Measurements from ENCODE around the gene PBLD. TPM values are rescaled to one million over a fixed set of nuclear protein-coding genes. Genes with fewer than 3 reads are reported as not detected.
"Not testable (repeated sequence)": the region's sequence is repeated elsewhere in the genome, so short reads cannot be mapped to it uniquely, and the experiment has no call there.

The PBLD gene
- total RNA-seq, 1 donor from 2014 or later = 3.4 TPM

DNA sequence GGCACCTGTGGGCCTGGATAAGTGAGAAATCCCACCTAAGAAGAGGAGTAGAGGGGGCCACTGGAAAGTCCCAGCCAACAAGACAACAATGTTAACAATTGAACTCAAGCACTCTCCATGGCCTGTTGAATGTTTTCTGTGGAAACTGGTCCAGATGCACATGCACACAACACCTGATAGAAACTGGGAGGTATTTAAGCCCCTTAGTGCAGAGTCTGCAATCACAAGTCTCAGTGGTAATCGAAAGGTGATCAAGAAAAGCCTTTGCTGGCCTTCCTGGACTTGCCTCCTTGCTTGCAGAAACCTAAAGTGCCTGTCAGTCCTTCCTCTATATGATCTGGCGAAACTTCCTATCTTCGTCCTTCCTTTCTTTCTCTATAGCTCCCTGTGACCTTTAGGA is 31.4 kb downstream of the PBLD start:
- intact Hi-C loops (cut with DNase I) = loop anchor here (5.0 kb wide), 1 partner anchor 89 kb away; no protein-coding TSS in a partner anchor
- DNase-seq = no peak
- no peak for ATAC-seq (ENCODE audit: poor library complexity)

- intact Hi-C loops (cut with DNase I) = no loop called here
- DNase-seq = no peak
- no peak for ATAC-seq (ENCODE audit: poor library complexity)
Measured at GRCh38 chr10:68296843-68297663, 35.7 kb downstream of the PBLD start.

DNA sequence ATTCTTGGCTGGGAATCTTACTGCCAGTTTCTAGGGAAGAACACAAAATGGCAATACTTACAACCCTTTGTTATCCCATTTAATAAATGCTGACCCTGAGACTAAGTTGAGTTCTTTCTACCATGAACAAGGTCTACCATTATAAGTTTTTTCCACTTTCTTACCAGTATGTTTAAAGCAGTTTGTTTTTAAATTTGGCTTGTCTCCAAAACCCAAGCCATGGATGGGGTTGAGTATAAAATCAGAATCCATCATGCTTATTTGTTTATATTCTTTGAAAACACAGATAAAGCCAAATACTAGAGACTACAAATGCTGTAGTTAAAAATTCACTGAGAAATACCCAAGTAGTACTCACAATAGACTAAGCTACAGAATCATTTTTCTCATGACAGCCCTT is 42.0 kb downstream of the PBLD start:
- intact Hi-C loops (cut with DNase I) = no loop called here
- no peak for ATAC-seq (ENCODE audit: poor library complexity)
- no peak for DNase-seq

DNA sequence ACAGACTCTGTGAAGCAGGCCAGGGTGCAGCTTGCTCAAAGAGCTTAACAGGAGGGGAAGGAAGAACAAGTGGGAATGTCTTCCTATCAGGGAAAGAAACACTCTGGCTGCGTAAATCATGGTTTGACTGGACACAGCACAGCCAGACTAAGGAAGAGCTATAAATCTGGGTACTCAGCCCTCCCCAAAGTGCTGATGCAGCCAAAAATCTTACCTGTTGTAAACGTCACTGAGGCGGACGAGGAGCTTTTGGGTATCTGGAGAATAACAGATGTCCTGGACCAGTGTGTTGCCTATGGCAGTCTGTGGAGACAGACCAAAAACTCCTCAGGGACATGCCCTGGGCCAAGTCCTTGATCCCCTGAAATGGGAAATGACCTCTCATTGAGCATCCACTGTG is 44.0 kb downstream of the PBLD start:
- ATAC-seq (ENCODE audit: poor library complexity) (no peak), DNase-seq (no peak)
- intact Hi-C loops (cut with DNase I) = no loop called here

DNA sequence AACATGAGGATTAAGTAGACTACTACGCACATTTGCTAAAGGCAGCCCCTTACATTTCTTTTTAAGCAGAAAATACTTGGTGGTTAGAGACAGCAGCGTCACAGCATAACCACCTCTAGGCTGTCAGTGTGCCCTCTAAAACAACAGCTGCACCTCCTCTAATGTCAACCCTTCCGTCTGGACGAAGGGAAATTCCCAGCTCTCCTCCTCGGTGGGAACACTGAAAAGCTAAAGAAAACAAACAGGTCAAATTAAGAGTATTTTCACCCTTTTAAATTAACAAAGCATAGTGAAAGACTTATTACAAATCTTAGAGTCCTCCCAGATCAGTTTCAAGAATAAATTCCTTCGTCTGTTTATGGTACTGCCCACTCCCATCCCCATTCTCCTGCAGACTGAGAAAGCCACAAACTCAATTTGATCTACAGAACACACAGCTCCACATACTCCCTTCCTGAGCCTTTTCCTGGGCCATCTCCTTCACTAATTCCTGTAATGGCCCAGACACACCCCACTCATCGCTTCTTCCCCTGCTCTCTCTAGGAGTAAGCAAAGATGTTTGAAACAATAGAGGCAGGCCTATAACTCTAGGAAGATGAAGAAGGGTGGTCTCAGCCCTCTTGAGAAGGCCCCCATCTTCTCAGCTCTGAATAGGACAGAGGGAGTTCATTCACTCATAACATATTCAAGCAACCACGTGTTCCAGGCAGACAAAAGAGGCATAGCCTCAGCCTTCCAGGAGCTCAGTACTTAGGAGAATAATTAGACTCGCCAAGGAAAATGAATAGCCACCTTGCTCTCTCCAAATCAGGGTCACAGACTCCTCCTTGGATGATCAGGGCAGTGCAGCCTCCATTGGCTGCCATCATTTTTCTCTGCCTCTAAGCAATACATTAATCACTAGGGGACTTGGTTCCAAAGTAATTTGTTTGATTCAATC is 48.4 kb downstream of the PBLD start:
- intact Hi-C loops (cut with DNase I) = no loop called here
- no peak for ATAC-seq (ENCODE audit: poor library complexity)

DNA sequence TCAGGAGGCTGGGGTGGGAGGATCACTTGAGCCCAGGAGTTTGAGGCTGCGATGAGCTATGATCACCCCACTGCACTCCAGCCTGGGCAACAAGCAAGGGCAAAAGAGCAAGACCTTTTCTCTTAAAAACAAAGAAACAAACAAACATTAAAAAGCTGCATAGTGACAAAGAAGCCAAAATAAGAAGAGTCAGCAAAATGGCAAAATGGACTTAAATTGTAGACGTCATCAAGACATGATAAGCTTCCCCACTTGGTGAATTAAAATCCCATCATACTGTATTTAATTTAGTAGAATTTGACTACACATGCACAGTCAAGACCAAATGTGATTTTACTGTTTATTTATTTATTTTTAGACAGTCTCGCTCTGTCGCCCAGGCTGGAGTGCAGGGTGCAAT is 52.0 kb downstream of the PBLD start:
- DNase-seq = no peak
- intact Hi-C loops (cut with DNase I) = no loop called here
- no peak for ATAC-seq (ENCODE audit: poor library complexity)

More for the DNA sequence above, 48.4 kb downstream of the PBLD start:
- DNase-seq = no peak

DNA sequence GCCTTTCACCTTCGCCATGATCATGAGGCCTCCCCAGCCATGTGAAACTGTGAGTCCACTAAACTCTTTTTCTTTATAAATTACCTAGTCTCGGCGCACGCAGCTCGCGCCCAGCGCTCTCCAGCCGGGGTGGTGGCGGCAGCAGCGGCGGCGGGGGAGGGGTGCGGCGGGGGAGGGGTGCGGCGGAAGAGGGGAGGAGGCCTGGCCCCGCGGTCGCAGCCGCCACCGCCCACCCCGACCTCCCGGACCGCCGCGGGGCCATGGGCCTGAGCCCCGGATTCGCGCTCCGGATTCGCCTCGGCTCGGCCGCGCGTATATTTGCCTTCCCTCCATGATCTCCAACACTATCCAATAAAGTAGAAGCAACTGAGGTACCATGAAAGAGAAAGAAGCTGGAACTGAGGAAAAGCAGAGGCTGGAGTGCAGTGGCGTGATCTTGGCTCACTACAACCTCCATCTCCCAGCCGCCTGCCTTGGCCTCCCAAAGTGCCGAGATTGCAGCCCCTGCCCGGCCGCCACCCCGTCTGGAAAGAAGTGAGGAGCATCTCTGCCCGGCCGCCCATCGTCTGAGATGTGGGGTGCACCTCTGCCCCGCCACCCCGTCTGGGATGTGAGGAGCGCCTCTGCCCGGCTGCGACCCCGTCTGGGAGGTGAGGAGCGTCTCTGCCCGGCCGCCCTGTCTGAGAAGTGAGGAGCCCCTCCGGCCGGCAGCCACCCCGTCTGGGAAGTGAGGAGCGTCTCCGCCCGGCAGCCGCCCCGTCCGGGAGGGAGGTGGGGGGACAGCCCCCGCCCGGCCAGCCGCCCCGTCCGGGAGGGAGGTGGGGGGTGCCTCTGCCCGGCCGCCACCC is 53.6 kb downstream of the PBLD start:
- DNase-seq; ATAC-seq (ENCODE audit: poor library complexity); intact Hi-C loops (cut with DNase I): not testable (repeated sequence)

DNA sequence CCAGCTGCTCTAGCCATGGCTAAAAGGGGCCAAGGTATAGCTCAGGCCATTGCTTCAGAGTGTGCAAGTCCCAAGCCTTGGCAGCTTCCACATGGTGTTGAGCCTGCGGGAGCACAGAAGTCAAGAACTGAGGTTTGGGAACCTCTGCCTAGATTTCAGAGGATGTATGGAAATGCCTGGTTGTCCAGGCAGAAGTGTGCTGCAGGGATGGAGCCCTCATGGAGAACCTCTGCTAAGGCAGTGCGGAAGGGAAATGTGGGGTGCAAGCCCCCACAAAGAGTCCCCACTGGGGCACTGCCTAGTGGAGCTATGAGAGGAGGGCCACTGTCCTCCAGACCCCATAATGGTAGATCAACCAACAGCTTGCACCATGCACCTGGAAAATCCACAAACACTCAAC is 54.9 kb downstream of the PBLD start:
- ATAC-seq (ENCODE audit: poor library complexity); intact Hi-C loops (cut with DNase I); DNase-seq: not testable (repeated sequence)

DNA sequence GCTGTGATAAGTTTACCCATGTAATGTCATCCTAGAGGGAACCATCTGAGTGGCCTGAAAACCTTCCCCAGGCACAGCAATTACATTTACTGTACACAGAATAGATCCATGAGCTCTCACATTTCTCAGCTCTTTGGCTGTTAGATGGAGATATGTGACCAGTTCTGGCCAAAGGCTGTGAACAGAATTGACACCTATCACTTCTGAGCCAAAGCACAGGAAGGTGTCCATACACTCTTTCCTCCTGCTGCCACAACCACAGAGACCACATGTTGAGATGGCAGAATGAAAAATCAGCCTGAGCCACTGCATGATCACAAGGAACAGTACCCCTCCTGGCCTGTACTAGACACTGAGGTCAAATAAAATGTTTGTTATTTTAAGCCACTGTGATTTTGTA is 56.5 kb downstream of the PBLD start:
- DNase-seq (no peak), ATAC-seq (ENCODE audit: poor library complexity) (no peak)
- intact Hi-C loops (cut with DNase I) = no loop called here

- ATAC-seq (ENCODE audit: poor library complexity) = no peak
- intact Hi-C loops (cut with DNase I) = no loop called here
- no peak for DNase-seq
Measured at GRCh38 chr10:68275600-68276126, 57.1 kb downstream of the PBLD start.

DNA sequence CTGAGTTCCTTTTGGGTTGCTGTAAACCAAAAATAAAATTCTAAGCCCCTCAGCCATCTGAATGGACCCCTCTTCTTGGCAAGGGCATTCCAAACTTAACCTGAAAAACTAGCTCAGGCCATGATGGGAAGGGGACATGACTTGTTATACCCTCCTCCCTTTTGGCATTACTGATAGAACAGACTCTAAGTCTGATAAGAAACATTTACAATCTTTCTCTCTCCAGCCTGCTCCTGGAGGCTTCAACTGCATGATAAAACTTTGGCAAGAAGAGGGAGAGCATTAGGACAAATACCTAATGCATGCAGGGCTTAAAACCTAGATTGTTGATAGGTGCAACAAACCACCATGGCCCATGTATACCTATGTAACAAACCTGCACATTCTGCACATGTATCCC is 59.9 kb downstream of the PBLD start:
- DNase-seq = no peak
- intact Hi-C loops (cut with DNase I) = no loop called here
- no peak for ATAC-seq (ENCODE audit: poor library complexity)

DNA sequence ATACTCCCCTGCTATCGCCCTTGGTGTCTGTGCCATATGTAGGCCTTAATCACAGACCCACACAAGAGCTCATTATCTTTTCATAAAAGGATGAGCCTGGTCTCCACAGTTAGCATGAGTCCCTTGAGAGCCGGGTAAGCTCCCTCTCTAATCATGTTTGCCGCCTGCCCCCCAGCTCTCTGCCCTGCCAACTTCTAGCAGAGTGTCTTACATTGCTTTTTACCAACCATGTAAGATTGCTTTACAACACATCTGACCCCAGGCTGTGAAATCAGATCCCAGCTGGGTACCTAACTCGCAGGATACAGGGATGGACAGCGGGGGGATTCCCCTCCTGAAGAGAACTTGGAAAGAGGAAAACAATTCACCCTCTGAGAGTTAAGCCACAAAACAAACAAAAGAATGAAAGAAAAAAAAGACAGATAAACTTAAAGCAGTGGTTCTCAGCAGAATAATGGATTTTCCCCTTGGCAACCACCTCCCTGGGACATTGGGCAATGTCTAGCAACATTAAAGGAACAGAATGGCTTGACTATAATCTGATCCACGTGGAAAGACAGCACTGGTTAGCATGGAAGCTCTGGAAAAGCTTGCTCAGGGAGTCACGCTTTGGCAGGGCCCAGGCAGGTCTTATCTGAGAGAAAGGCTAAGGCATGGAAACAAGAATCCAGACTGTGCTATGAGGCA is 61.4 kb downstream of the PBLD start:
- DNase-seq (no peak), ATAC-seq (ENCODE audit: poor library complexity) (no peak)
- intact Hi-C loops (cut with DNase I) = no loop called here

DNA sequence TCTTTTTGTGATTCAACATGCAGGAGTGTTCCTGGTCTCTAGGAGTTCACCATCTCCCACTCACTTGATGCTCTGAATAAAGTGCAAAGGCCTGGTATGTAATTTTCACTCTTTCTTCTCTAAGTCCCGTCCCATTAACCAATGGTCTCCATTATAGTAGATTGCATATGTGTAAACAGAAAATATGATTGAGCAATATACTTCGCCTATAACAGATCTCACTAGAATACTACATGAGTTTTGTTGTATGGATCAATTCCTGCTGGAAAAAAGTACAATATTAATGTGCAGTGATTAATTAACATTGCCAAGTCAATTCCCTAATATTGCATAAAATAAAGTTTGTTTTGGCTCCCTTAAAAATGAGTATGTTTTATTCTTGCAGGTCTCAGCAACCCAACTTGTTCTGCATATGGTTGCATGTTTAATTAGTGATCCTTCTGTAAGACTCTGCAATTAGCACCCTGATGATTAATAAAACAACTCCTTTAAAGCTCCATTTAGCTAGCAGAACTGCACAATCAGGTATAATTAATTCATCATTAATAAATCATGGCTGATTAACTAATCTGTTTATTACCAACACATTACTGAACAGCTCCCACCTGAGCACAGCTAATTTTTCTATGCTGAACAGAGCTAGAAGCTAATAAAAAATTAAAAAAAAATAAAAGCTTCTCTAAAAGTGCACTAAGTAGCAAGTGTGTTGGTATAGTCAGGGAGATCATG is 63.0 kb downstream of the PBLD start:
- DNase-seq = no peak
- intact Hi-C loops (cut with DNase I) = no loop called here
- no peak for ATAC-seq (ENCODE audit: poor library complexity)

- intact Hi-C loops (cut with DNase I) = no loop called here
- ATAC-seq (ENCODE audit: poor library complexity) (peak; percentile 92), DNase-seq (peak; percentile 82)
Measured at GRCh38 chr10:68261132-68261856, 71.4 kb downstream of the PBLD start.

DNA sequence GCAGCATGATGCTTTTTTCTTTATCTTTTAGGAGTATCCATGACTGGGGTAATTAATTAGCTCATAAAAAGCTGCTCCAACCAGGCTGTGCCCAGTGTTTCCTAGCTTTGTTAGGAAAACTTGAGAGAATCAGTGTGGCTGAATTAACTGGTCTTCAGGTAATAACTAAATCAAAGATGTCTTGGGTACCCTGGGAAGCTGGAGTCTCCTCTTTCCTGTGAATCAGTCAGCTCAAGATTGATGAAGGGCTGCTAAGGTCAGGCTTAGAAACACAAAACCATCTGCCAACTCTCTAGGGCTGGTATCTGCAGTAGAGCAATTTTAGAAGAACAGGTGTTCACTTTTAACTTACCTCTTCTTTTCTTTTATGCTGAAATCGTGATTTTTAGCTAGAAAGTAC is 79.4 kb downstream of the PBLD start:
- DNase-seq (no peak), ATAC-seq (ENCODE audit: poor library complexity) (no peak)
- intact Hi-C loops (cut with DNase I) = no loop called here

DNA sequence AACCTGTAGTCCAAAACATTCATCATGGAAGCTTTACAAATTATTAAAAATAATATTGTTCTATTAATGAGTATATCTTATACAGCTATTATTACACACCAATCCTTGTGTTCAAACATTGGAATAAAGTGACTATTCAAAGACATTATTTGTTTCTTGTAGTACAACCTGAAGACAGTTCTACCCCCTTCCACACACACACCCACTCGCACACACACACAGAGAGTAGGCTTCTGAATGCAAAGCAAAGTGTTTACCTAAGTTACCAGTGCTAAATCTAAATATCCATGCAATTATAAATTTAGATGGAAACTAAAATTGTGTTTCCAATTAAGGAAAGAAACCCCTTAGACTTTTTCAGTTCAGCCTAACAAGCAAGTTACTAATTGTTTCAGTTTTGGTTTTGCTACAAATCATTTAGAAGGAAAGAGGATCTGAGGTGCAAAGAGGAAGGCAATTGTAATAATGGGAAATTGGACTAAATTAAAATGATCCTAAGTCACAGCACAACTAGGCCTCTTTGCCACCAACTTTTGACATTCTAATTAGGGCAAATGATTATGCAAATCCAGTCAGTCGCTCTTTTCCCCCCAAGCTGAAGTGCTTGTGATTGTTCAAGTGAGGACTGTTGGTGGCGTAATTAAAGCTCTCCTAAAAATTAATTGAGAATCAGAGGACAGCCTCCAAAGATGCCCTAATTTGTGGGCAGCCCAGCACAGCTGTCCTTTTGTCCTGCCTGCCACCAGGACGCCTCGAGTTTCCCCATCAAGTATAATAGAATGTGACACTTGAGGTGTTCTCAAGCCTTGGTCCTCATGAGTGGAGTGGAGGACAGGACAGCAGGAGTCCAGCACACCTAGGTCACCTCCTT is 80.9 kb downstream of the PBLD start:
- no peak for DNase-seq
- no peak for ATAC-seq (ENCODE audit: poor library complexity)
- intact Hi-C loops (cut with DNase I) = no loop called here

Measured in Right ventricle myocardium superior (tissue), 1 donor.